ENCODE data around the gene PCDH20. TPM values are rescaled to one million over a fixed set of nuclear protein-coding genes. Genes with fewer than 3 reads are reported as not detected.

The PCDH20 gene, protein sequence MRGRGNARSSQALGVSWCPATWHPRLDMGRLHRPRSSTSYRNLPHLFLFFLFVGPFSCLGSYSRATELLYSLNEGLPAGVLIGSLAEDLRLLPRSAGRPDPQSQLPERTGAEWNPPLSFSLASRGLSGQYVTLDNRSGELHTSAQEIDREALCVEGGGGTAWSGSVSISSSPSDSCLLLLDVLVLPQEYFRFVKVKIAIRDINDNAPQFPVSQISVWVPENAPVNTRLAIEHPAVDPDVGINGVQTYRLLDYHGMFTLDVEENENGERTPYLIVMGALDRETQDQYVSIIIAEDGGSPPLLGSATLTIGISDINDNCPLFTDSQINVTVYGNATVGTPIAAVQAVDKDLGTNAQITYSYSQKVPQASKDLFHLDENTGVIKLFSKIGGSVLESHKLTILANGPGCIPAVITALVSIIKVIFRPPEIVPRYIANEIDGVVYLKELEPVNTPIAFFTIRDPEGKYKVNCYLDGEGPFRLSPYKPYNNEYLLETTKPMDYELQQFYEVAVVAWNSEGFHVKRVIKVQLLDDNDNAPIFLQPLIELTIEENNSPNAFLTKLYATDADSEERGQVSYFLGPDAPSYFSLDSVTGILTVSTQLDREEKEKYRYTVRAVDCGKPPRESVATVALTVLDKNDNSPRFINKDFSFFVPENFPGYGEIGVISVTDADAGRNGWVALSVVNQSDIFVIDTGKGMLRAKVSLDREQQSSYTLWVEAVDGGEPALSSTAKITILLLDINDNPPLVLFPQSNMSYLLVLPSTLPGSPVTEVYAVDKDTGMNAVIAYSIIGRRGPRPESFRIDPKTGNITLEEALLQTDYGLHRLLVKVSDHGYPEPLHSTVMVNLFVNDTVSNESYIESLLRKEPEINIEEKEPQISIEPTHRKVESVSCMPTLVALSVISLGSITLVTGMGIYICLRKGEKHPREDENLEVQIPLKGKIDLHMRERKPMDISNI
- total RNA-seq (not detected), total RNA-seq (0 reads per million in 29 experiments)
- total RNA-seq (2013): not detected

DNA sequence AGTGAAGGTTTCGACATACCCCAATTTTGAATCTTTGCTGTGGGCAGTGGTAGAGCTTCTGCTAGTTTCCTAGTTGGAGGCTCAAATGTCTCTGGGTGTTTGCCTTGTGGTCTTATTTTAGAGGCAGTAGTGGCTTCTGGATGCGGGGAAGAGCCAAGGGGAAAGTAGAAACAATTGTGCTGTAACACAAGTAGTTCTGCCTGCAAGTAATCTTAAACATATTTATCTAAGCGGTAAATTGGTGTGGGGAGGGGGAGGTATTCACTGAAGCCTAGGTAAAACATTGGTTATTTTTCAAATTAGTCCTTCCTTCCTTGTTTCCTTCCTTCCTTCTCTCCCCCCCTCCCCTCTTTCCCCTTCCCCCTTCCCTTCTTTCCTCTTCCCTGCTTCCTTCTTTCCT lies at the start of gene PCDH20:
TSS of gene PCDH20 (minus strand) at position 101 of the 400 bp plus-strand sequence. CDS start 691 bp downstream, outside the sequence.
- Mint-ChIP-seq H3K9me3 (peaks cover 0 to 7% (median 3%) of the 10 kb centered on the region in 3 donors), H3K36me3 (no peaks in the 10 kb centered on the region), H3K4me1 (no peaks in the 10 kb centered on the region), H3K27ac (no peak within 1 kb of the TSS), H3K27me3 (peaks cover 27 to 30% of the 10 kb centered on the region in 2 donors), H3K4me3 (no peak within 1 kb of the TSS)
- Histone ChIP-seq H3K27ac (ENCODE audit: low read length) (no peak within 1 kb of the TSS), H3K4me3 (ENCODE audit: control insufficient read depth in 1 of 2, extremely low read depth in 1 of 2, low read length in 1 of 2) (no peak within 1 kb of the TSS), H3K9me3 (no peaks in the 10 kb centered on the region), H3K4me1 (ENCODE audit: control insufficient read depth in 1 of 2, extremely low read depth in 1 of 2, insufficient read depth in 2 of 2, low read length in 2 of 2) (no peaks in the 10 kb centered on the region), H3K27me3 (replicated peaks in 1 of 2; ENCODE audit: control insufficient read depth in 2 of 2, extremely low read depth in 1 of 2, insufficient read depth in 2 of 2, low read length in 1 of 2) (peaks cover 3 to 22% of the 10 kb centered on the region in 2 experiments), H3K36me3 (ENCODE audit: control insufficient read depth in 2 of 2, extremely low read depth in 1 of 2, insufficient read depth in 1 of 2, low read length in 1 of 2) (no peaks in the 10 kb centered on the region)
- WGBS (ENCODE audit: insufficient coverage): 8% methylated on average over 1 of the region's 3 CpGs
- ChIA-PET POLR2A (no interaction called here), CTCF (interaction anchor here in 1 of 2 donors (0.6 kb wide), 1 partner anchor 1365 kb away, joined by 5 read pairs; no protein-coding TSS in a partner anchor)
- DNase-seq (no peak), ATAC-seq (replicated peaks in 1 of 4) (no peak)

DNA sequence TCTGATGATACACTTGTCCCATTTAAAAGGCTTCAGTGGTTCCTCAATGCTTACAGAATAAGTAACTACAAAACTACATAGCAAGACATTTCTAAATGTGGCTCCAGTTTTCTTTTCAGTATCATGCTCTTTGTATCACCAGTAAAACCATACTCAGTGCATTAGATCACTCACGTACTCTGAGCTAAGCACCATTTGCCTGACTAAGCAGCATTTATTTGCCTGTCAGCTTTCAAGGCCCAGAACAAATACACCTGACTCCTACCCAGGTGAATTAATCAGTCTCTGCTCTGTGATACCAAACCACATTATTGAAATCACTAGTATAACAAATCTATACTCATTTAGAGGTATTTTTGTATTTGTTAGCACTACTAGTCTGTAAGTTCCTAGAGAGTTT lies 47.4 kb upstream of the PCDH20 start:
- DNase-seq: no peak
- WGBS (ENCODE audit: insufficient coverage): 56% methylated on average over 1 of the region's 1 CpG
- ChIA-PET CTCF (no interaction called here), POLR2A (no interaction called here)
- H3K27me3 Mint-ChIP-seq: no peaks in the 10 kb centered on the region
- Histone ChIP-seq H3K4me1 (ENCODE audit: control insufficient read depth in 1 of 2, extremely low read depth in 1 of 2, insufficient read depth in 2 of 2, low read length in 2 of 2) (no peaks in the 10 kb centered on the region), H3K4me3 (ENCODE audit: control insufficient read depth in 1 of 2, extremely low read depth in 1 of 2, low read length in 1 of 2) (no peak overlapping the region), H3K27ac (ENCODE audit: low read length) (no peak overlapping the region), H3K36me3 (ENCODE audit: control insufficient read depth in 2 of 2, extremely low read depth in 1 of 2, insufficient read depth in 1 of 2, low read length in 1 of 2) (no peaks in the 10 kb centered on the region), H3K27me3 (replicated peaks in 1 of 2; ENCODE audit: control insufficient read depth in 2 of 2, extremely low read depth in 1 of 2, insufficient read depth in 2 of 2, low read length in 1 of 2) (no peaks in the 10 kb centered on the region), H3K9me3 (no peaks in the 10 kb centered on the region)
- ATAC-seq (replicated peaks in 1 of 4): no peak
- H3K4me3 Mint-ChIP-seq: no peak overlapping the region
- no peaks in the 10 kb centered on the region for H3K4me1 Mint-ChIP-seq
- H3K36me3 Mint-ChIP-seq: no peaks in the 10 kb centered on the region
- peaks cover 2 to 4% (median 4%) of the 10 kb centered on the region in 3 donors for H3K9me3 Mint-ChIP-seq
- H3K27ac Mint-ChIP-seq: no peak overlapping the region

DNA sequence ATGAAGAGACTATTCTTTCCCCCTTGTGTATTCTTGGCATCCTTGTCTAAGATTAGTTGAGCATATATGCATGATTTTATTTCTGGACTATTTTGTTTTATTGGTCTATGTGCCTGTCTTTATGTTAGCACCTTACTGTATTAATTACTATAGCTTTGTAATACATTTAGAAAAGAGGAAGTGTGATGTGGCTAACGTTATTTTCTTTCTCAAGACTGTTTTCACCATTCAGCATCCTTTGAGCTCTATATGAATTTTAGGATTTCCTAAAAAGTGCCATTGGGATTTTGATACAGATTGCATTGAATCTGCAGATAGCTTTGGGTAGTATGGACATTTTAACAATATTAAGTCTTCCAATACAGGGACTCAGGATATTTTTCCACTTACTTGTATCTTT lies 37.5 kb upstream of the PCDH20 start:
- no peak overlapping the region for H3K4me3 ChIP-seq (ENCODE audit: control insufficient read depth in 1 of 2, extremely low read depth in 1 of 2, low read length in 1 of 2)
- no peaks in the 10 kb centered on the region for H3K4me1 ChIP-seq (ENCODE audit: control insufficient read depth in 1 of 2, extremely low read depth in 1 of 2, insufficient read depth in 2 of 2, low read length in 2 of 2)
- DNase-seq: no peak
- no peaks in the 10 kb centered on the region for H3K9me3 ChIP-seq
- ATAC-seq (replicated peaks in 1 of 4): no peak
- no peaks in the 10 kb centered on the region for H3K36me3 Mint-ChIP-seq
- H3K9me3 Mint-ChIP-seq: peaks cover 11 to 21% (median 15%) of the 10 kb centered on the region in 3 donors
- H3K4me3 Mint-ChIP-seq: no peak overlapping the region
- H3K27me3 ChIP-seq (replicated peaks in 1 of 2; ENCODE audit: control insufficient read depth in 2 of 2, extremely low read depth in 1 of 2, insufficient read depth in 2 of 2, low read length in 1 of 2): no peaks in the 10 kb centered on the region
- H3K36me3 ChIP-seq (ENCODE audit: control insufficient read depth in 2 of 2, extremely low read depth in 1 of 2, insufficient read depth in 1 of 2, low read length in 1 of 2): no peaks in the 10 kb centered on the region
- POLR2A ChIA-PET: no interaction called here
- no peaks in the 10 kb centered on the region for H3K27me3 Mint-ChIP-seq
- H3K27ac ChIP-seq (ENCODE audit: low read length): no peak overlapping the region
- H3K27ac Mint-ChIP-seq: no peak overlapping the region
- CTCF ChIA-PET: no interaction called here
- no peaks in the 10 kb centered on the region for H3K4me1 Mint-ChIP-seq
- no CpG with 5 or more reads among the region's 1 CpG for WGBS (ENCODE audit: insufficient coverage)

DNA sequence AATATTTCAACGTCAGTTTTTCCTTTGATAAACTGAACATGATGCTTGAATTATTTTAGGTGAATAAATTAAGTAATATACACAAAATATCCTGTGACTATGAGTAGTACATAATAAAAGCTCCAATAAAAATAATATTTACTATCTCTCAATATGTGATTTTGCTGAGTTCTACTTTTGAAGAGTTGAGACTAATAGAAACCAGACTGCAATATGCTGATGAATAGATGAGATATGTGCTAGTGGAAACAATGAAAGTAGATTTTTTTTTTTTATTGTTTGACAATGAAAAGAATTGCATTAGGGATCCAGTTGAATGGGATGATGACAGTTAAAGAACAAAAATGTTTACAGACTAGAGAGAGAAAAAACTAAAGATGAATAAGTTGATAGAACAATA lies 16.4 kb upstream of the PCDH20 start:
- no CpG with 5 or more reads among the region's 1 CpG for WGBS (ENCODE audit: insufficient coverage)
- Histone ChIP-seq H3K36me3 (ENCODE audit: control insufficient read depth in 2 of 2, extremely low read depth in 1 of 2, insufficient read depth in 1 of 2, low read length in 1 of 2) (no peaks in the 10 kb centered on the region), H3K27me3 (replicated peaks in 1 of 2; ENCODE audit: control insufficient read depth in 2 of 2, extremely low read depth in 1 of 2, insufficient read depth in 2 of 2, low read length in 1 of 2) (no peaks in the 10 kb centered on the region), H3K4me1 (ENCODE audit: control insufficient read depth in 1 of 2, extremely low read depth in 1 of 2, insufficient read depth in 2 of 2, low read length in 2 of 2) (no peaks in the 10 kb centered on the region), H3K9me3 (no peaks in the 10 kb centered on the region), H3K4me3 (ENCODE audit: control insufficient read depth in 1 of 2, extremely low read depth in 1 of 2, low read length in 1 of 2) (no peak overlapping the region), H3K27ac (ENCODE audit: low read length) (no peak overlapping the region)
- H3K9me3 Mint-ChIP-seq: peaks cover 6 to 22% (median 15%) of the 10 kb centered on the region in 3 donors
- no peaks in the 10 kb centered on the region for H3K4me1 Mint-ChIP-seq
- H3K4me3 Mint-ChIP-seq: no peak overlapping the region
- DNase-seq (no peak), ATAC-seq (replicated peaks in 1 of 4) (no peak)
- no peaks in the 10 kb centered on the region for H3K27me3 Mint-ChIP-seq
- ChIA-PET CTCF (no interaction called here), POLR2A (interaction anchor here in 1 of 2 donors (0.6 kb wide), 1 partner anchor 14 kb away, joined by 4 read pairs; no protein-coding TSS in a partner anchor)
- H3K27ac Mint-ChIP-seq: no peak overlapping the region
- H3K36me3 Mint-ChIP-seq: no peaks in the 10 kb centered on the region

DNA sequence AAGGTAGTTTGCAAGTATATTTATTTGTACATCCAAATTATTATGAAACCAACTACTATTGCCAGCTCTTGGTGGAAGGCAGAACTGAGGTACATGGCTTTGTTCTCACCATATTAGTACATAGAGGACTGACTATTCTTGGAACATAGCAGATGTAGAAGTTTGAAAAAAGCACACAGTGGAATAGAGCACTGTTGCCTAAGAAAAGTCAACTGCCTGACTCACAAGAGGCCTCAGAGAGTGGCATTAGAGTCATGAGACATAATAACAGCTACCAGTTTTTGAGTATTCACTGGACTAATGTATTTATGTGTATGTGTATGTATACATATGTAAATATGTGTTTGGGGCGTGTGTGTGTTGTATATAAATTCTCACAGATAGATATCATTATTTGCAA lies 8.3 kb upstream of the PCDH20 start:
- no CpG with 5 or more reads among the region's 1 CpG for WGBS (ENCODE audit: insufficient coverage)

DNA sequence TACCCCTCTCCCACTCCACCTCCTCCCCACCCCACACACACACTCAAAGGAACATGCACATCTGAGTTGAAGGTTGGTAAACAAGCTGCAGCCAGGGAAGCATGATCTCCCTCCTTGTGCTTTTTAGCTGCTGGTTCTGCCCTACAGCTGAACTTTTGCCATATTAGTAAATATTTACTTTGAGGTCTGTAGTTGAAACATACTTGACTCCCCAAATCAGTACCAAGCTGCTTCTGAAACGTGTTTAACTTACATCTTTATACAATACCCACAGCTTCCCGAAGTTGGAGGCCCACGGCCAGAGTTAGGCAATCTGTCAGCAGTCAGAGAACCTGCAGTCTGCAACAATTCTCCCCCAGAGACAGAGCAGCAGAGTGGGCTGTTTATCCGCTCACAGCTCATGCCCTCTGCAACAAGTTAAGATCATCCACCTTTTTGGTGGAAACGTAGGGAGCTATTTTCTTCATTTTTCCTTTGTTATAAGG lies 1.5 kb upstream of the PCDH20 start:
- H3K4me3 Mint-ChIP-seq: no peak overlapping the region
- H3K36me3 Mint-ChIP-seq: no peaks in the 10 kb centered on the region
- H3K27me3 Mint-ChIP-seq: peaks cover 27 to 30% of the 10 kb centered on the region in 2 donors
- no peak for DNase-seq
- no peak overlapping the region for H3K27ac Mint-ChIP-seq
- WGBS (ENCODE audit: insufficient coverage): 63% methylated on average over 2 of the region's 5 CpGs
- ATAC-seq (replicated peaks in 1 of 4): no peak
- Histone ChIP-seq H3K4me1 (ENCODE audit: control insufficient read depth in 1 of 2, extremely low read depth in 1 of 2, insufficient read depth in 2 of 2, low read length in 2 of 2) (no peaks in the 10 kb centered on the region), H3K27ac (ENCODE audit: low read length) (no peak overlapping the region), H3K9me3 (no peaks in the 10 kb centered on the region), H3K4me3 (ENCODE audit: control insufficient read depth in 1 of 2, extremely low read depth in 1 of 2, low read length in 1 of 2) (no peak overlapping the region), H3K36me3 (ENCODE audit: control insufficient read depth in 2 of 2, extremely low read depth in 1 of 2, insufficient read depth in 1 of 2, low read length in 1 of 2) (no peaks in the 10 kb centered on the region), H3K27me3 (replicated peaks in 1 of 2; ENCODE audit: control insufficient read depth in 2 of 2, extremely low read depth in 1 of 2, insufficient read depth in 2 of 2, low read length in 1 of 2) (peaks cover 3 to 22% of the 10 kb centered on the region in 2 experiments)
- H3K4me1 Mint-ChIP-seq: no peaks in the 10 kb centered on the region
- peaks cover 0 to 7% (median 3%) of the 10 kb centered on the region in 3 donors for H3K9me3 Mint-ChIP-seq
- ChIA-PET CTCF (no interaction called here), POLR2A (interaction anchor here (0.6 kb wide), 2 partner anchors 8 to 550 kb away, joined by 3 to 4 read pairs; no protein-coding TSS in a partner anchor)

More for the DNA sequence above, 8.3 kb upstream of the PCDH20 start:
- H3K36me3 Mint-ChIP-seq: no peaks in the 10 kb centered on the region
- H3K4me1 Mint-ChIP-seq: no peaks in the 10 kb centered on the region
- H3K27me3 Mint-ChIP-seq: no peaks in the 10 kb centered on the region
- no peak for DNase-seq
- POLR2A ChIA-PET: no interaction called here
- peaks cover 0 to 7% (median 5%) of the 10 kb centered on the region in 3 donors for H3K9me3 Mint-ChIP-seq
- Histone ChIP-seq H3K9me3 (no peaks in the 10 kb centered on the region), H3K4me1 (ENCODE audit: control insufficient read depth in 1 of 2, extremely low read depth in 1 of 2, insufficient read depth in 2 of 2, low read length in 2 of 2) (no peaks in the 10 kb centered on the region), H3K4me3 (ENCODE audit: control insufficient read depth in 1 of 2, extremely low read depth in 1 of 2, low read length in 1 of 2) (no peak overlapping the region), H3K36me3 (ENCODE audit: control insufficient read depth in 2 of 2, extremely low read depth in 1 of 2, insufficient read depth in 1 of 2, low read length in 1 of 2) (no peaks in the 10 kb centered on the region), H3K27ac (ENCODE audit: low read length) (no peak overlapping the region), H3K27me3 (replicated peaks in 1 of 2; ENCODE audit: control insufficient read depth in 2 of 2, extremely low read depth in 1 of 2, insufficient read depth in 2 of 2, low read length in 1 of 2) (no peaks in the 10 kb centered on the region)
- CTCF ChIA-PET: no interaction called here
- no peak overlapping the region for H3K27ac Mint-ChIP-seq
- ATAC-seq (replicated peaks in 1 of 4): no peak
- H3K4me3 Mint-ChIP-seq: no peak overlapping the region
